HG02884 (cell line): ENCODE measurements around the gene MMRN1.

Source experiments
- ATAC-seq: cut with Tn5 transposase; IDR thresholded peaks from one replicate; pipeline ENCODE4 v1.9.1; 2021; ENCODE audit warnings: mild to moderate bottlenecking, moderate library complexity; ENCODE audit not compliant: unreplicated experiment

Gene MMRN1

DNA sequence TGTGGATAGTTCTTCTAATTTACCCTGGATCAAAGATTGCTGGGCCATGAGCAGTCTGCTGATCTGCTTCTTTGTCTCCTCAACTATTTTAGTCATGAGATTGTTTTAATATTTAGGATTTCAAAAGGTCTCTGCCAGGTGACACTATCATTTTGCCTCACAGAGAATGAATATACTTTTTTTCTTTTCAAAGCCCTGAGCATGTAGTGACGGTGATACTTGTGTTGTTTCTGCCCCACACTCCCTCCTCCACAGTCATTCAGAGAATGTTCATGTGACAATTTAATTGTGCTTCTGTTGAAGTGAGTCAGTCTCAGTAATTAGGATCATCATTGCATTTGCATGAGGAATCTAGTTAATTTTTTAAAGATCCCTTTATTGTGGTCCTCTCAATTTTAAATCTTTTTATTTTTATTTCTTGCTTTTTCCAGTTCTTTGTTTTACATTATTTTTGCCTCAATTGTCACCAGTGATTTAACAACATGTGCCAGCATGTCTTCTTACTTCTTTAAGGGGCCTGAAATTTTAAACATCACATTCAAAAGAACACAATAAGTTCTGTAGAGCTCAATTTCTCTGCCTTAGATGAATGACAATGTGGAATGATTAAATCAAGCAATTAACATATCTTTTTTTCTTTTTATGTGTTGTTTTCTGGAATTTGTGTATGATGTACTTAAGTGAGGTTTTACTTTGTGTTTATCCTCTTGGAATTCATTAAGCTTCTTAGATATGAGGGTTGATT lies 12.3 kb downstream of the MMRN1 start:
- no peak for ATAC-seq

DNA sequence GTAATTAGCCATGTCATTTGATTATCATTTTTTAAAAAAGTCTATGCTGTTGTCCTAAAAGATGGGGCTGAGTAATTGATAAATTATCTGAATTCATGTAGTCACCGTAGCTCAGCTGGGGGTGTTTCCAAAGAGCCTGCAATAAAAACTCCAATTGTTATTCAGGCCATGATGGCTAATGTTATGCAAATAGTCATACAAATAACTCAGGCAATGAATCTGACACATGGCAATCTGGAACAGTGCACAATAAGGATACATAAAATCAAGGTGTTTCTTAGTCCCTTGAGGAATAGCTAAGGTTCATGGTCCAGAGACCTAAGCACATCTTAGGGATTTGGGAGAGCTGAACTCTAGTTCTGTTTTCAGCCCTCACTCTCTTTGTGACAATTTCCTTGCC lies 15.2 kb downstream of the MMRN1 start:
- ATAC-seq: no peak

GRCh38 chr4:89913623-89914022 lies 19.0 kb downstream of the MMRN1 start:
- ATAC-seq: no peak

- ATAC-seq: no peak
These were observed 20.2 kb downstream of the MMRN1 start for GRCh38 chr4:89914609-89915550.

GRCh38 chr4:89915937-89916336 lies 21.3 kb downstream of the MMRN1 start:
- no peak for ATAC-seq

DNA sequence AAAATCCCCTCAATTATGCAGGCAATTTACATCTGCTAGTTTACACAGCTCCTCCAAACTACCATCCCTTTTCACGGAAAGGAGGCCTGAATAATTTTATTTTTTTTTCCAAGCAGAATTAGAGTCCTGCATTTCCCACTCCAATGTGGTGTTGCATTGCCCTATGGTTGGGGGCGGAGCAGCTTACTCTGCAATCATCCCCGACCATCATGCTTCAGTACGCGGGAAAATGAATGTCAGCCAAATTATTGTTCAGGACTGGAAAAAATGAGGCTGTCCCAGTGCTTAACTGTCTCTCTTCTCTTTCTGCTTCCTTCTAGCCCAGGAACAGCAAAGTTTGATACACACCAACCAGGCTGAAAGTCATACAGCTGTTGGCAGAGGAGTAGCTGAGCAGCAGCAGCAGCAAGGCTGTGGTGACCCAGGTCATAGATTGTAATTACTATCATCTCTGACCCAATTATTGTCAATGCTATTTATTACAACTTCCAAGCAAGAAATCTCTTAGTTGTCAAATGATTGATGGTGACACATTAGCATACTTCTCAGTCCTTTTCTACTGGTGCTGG lies 28.3 kb downstream of the MMRN1 start:
- no peak for ATAC-seq

DNA sequence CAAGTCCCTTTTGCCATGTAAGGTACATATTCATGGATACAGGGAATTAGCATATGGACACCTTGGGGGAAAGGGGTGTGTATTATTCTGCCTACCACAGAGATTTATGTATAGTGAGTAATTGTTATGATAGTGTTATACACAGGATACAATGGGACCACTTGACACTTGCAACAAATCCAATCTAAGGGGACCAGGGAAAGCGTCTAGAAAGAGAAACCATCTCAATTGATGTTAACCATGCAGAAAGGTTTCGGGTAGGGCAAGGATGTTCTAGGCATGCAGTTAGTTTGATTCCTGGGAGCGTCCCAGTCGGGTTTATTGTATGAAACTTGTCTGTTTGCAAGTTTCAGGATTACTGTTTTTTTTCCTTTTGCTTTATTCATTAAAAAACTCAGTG lies 34.2 kb downstream of the MMRN1 start:
- no peak for ATAC-seq

DNA sequence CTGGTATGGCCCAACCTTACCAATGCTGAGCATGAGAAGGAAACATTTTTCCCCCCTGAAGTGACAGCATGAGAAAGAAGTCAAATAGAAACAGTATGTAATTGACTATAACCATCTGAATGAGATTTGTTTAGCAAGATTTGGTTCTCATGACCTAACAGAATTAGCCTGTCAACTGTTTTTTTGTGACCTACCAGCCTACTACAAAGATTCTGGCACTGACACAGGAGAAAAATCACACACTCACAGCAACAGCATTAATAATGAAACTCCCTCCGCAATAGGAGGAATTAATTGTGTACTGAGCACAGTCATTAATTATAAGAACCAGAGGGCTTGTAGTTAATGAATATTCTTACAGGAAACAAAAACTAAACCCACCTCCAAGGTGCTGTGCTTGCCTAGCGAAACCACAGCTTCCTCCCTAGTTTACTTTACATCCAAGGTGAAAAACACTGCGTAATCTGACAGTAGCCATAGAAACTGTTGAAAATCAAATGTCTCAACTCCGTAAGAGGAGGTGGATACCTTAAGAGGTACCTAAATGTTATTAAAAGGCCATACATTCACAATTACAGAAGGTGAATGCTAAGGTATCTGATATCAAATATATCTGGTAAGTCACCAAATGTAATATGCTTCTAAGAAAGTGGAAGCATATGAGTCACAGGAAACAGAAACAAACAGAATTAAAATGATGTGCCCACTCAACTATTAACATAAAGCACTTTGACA lies 34.9 kb downstream of the MMRN1 start:
- peak; percentile 73 for ATAC-seq

DNA sequence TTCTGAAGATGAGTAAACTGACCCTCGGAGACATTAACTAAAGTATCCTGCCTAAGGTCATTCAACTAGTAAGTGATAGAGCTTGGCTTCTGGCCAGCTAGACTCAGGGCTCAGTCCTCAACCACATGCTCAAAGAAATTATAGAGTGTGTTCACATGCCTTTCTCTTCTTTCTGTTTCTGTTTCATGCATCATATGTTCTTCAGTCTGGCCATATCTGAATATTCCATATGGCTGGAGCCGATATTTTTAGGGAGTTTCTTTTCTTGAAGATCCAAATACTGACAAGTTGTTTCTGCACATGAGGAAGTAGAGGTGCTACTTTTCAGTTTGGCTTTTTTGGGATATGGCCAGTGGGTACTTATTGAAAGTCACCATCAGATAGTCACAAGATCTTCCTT lies 44.9 kb downstream of the MMRN1 start:
- no peak for ATAC-seq

GRCh38 chr4:89939994-89940393 lies 45.3 kb downstream of the MMRN1 start:
- no peak for ATAC-seq

DNA sequence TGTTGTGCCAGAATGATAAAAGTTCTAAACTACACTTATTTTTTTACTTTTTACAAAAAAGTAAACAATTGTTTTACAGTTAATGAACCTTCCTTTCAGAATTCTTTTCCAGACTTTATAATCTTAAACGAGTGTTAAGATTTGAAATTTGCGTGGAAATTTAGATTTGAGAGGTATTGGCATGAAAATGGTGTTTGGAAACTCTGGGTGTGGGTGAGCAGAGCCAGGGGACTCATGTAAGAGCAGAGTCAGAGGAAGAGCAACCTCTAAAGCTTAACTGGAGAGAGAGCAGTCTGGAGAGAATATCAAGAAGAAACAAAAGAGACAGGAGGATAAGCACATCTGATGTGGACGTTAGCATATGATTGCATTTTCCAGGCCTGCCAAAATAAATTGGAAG lies 48.2 kb downstream of the MMRN1 start:
- ATAC-seq: no peak

DNA sequence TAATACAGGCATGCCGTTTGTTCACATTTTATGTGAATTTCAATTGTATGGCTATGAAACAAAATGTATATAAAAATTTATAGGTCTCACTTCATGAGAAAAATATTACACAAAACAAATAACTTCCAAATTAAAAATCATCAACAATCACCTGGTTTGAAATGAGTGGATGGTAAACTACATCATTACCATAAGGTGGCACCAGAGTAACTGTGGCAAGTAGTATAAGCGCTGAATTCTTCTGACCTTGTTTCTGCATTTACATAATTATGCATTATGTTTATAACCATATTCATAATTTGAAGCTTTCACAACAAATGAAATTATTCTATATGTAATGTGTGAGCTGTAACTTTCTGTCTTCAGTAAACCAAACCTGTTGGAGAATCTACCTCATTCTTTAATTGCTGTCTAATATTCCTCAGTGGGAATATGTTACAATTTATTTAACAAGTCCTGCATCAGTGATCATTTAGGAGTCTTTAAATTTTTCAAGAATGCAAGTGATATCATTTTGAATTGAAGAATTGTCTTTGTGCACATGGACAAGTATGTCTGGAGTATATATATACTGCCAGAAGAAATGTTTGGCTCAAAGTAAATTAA lies 55.2 kb downstream of the MMRN1 start:
- ATAC-seq: no peak

DNA sequence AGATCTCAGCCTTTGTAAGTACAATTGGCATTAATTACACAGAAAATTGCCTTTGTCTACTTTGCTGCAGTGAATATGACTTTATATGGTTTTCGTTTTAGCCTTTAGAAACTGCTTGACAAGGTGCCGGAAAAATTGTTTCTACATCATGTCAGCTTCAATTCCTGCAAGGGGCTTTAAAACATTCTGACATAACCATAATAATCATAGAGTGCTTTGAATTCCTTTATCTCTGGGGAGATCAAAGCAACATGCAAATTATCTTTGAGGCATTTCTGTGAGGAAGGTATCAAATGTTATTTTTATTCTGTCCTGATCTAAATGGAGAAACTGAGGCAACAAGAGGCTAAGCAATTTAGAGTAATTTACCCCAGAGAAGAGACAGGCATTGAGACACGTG lies 57.8 kb downstream of the MMRN1 start:
- ATAC-seq: no peak

- ATAC-seq: no peak
These were observed 60.4 kb downstream of the MMRN1 start for GRCh38 chr4:89954906-89955695.

DNA sequence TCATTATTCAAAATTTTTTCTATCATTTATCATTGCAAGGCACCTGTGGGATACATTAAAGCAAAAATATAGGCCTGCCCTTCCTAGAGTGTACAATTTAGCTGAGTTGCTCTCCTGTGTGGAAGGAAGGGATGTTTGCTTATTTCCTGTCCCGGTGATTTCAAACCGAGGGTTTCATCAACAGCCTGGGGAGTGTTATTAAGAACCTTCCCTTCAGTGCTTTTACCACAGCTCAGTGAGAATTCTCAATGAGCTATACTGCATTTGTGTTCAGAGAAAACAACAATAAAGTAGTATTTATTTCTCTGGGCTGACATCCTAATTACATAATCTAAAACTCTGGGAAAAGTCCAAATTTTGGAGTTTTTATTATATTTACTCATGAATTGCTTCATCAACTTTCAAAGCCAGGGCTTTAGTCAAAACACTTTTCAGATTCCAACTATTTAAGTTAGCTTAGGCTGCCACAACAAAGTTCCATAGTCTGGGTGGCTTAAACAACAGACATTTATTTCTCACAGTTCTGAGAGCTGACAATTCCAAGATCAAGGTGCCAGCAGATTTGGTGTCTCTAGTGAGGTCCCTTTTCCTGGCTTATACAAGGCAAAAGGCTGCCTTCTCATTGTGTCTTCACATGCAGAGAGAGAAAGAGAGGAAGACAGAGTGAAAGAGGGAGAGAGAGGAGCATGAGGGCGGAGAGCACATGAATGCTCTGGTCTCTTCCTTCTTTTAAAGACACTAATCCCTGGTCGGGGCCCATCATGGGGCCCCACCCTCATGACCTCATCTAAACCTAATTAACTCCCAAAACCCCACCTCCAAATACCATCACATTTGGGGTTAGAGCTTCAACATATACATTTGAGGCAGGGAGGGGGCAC lies 62.6 kb downstream of the MMRN1 start:
- no peak for ATAC-seq

DNA sequence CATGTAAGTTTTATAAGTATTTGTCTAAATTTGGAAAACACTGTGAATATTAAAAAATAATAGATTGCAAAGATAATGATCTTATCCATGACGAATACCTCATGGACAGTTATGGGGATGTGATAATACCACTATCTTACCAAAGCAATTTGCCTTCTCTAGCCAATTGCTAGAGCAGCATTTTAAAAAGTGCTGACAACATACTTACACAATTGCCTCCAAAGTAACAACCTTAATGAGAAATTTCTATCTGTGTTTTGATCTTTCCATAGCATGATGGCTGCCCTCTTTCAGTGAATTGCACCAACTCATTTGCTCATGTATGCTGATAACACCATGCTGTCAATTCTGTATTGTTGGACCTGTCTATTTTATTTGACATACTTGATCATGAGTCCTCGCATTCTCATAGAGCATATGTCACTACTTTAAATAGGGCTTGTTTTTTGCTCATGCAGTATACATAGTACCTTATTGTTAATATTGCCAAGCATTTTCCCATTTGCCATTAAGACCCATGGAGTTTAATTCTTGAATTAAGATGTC lies 87.2 kb downstream of the MMRN1 start:
- ATAC-seq: no peak

DNA sequence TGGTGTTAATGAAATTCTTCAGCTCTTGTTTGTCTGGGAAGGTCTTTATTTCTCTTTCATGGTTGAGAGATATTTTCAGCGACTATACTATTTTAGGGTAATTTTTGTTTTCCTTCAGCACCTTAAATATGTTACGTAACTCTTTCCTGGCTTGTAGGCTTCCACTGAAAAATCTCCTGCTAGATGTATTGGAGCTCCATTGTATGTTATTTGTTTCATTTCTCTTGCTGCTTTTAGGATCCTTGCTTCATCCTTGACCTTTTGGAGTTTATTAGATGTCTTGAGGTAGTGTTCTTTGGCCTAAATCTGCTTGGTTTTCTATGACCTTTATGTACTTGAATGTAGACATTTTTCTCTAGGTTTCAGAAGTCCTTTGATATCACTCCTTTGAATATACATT lies 93.6 kb downstream of the MMRN1 start:
- no peak for ATAC-seq

- no peak for ATAC-seq
These were observed 98.1 kb downstream of the MMRN1 start for GRCh38 chr4:89992744-89993143.
